Superior temporal gyrus (tissue), 1 donor: ENCODE results near the gene OR4K5.
"Not testable (repeated sequence)": the region's sequence is repeated elsewhere in the genome, so short reads cannot be mapped to it uniquely, and the experiment has no call there.

Experiments used
- DNase-seq: peaks from one replicate; pipeline ENCODE4 v3.0.0-alpha.2; 2016; ENCODE audit errors: extremely low spot score

The OR4K5 gene, protein sequence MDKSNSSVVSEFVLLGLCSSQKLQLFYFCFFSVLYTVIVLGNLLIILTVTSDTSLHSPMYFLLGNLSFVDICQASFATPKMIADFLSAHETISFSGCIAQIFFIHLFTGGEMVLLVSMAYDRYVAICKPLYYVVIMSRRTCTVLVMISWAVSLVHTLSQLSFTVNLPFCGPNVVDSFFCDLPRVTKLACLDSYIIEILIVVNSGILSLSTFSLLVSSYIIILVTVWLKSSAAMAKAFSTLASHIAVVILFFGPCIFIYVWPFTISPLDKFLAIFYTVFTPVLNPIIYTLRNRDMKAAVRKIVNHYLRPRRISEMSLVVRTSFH

DNA sequence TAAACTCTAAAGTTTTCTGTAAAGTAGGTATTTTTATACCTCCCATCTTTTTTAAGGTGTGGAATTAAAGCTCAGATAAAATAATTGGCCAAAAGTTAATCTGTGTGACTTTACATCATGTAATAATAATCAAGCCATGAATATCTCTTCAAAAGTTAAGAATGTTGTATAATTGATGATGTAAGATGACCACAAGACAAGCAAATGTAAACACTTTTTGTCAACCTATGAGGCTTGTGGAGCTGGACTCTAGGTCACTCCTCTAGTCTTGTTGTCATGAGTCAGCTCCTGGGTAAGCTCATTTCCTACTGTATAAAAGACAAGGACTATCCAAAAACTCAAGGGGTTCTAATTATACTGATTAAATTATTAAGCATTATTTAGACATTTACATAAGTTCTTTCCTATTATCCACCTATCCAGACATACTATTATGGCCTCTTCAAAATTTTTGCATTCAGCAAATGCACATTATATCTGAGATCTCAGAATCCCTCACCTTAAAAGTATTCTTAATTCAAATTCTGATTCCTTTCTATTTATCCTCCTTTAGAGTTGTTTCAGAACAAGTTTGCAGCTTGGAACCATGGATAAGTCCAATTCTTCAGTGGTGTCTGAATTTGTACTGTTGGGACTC lies at the start of gene OR4K5:
Gene OR4K5 (plus strand): TSS at position 587 of the 637 bp plus-strand sequence. CDS start 0 bp downstream, at position 587.
- no peak for DNase-seq

DNA sequence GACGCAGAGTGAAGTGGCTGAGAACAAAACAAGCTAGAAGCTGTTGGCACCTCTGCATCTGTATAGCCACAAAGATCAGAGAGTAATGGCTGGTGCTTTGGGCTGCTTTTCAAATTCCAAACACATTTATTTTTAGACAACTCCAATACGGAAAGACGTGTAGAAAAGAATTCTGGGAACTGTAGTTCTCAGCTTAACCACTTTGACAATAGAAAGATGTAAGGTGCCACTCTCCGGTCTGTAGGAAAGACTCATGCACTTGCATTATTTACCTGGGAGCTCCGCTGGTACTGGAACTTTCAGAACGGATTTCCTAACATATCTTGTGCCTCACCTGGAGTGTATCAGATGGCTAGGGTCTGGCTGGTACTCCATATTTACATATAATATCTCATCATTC lies 47.2 kb upstream of the OR4K5 start:
- DNase-seq = no peak

DNA sequence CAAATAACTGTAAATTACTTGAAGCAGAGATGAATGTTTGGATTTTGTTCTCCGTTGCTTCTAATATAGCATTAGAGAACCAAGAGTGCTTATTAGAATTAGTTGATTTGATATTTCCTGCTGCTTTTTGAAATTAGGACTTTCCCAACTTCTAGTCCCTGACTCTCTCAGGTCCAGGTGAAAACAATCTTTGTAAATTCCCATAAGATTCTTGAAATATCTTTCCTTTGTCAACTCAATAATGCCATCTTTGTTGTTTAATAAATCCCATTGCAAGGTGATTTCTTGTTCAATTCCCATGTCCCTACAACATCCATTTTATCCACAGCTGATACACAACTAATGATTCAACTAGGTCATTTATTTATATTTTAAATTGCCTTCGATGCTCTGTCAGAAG lies 45.6 kb upstream of the OR4K5 start, which contains the start of gene OR4K2:
Gene OR4K2 (plus strand): TSS at position 301 of the 400 bp plus-strand sequence. CDS start 1,126 bp downstream, outside the sequence.
- no peak for DNase-seq

DNA sequence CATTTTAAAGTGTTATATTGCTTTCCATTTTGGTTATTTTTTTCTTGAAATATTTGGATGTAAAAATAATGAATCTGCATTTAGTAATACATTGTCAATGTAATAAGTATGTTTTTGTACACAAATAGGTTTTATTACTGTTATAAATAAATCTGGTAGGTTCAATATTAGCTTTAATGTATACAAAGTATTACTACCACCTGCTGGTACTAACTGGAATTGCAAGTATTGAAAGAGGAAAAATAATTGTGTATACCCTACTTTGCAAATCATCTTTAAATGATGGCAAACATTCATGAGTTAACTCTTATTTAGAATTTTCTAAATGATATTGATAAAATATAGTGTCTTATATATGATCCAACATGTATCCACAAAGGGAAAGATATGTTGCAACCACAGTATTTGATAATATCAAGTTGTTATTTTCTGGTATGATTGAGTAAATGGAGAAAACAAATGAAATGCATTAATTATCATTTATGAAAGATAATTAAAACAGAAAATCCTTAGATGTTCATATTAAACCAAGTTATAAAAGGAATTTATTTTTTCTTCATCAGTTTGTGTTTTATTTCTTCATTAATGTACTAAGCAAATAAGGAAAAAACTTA lies 42.3 kb upstream of the OR4K5 start:
- peak; percentile 55 for DNase-seq

DNA sequence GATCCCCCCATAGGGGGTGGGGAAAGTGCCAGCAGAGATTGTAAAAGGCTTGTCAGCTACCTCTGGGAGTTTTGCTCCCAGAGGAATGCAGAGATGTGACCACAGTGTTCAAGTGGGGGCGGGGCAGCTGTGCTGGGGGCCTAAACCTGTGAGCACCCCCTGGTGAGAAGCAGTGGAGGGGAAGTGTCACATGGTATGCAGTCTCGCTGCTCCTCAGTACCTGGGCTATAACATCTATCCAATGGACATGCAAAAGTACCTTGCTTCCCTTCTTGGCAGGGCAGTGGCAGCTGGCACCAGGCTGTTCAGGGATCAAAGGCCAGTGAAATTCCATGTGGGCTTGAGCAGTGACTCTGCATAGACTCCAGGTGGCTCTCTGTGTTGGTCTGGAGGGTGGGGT lies 25.1 kb upstream of the OR4K5 start:
- DNase-seq = no peak

DNA sequence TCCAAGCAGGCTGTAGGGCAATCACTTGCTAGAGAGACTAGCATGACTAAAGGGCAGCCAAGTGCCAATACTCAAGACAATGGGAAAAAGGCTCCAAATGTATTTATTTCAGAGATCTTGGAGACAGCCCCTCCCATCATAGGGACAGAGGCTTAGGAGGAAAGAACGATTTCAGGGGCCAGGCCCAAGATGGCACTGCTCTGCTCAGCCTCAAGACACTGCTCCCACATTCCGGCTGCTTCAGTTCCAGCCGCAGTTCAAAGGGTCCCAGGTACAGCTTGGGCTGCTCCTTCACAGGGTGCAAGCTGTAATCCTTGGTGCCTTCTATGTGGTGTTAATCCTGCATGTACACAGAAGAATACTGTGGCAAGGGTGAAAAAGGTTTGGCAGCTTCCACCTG lies 19.4 kb upstream of the OR4K5 start:
- no peak for DNase-seq

DNA sequence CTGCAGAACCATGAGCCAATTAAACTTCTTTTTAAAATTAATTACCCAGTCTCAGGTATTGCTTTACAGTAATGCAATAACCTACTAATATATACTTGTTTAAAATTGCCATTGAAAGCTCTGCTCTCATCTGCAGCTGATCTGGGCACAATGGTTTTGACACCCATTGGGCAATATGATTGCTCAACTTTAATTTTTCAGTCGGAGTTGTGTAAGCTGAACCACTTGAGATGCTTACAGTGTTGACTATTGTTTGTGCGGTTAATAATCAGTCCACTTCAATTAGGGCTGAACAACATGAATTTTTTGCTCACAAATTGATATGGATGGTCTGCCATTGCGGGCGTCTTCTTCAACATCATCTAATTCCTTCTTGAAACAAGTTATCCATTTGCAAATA lies 18.0 kb upstream of the OR4K5 start:
- no peak for DNase-seq

DNA sequence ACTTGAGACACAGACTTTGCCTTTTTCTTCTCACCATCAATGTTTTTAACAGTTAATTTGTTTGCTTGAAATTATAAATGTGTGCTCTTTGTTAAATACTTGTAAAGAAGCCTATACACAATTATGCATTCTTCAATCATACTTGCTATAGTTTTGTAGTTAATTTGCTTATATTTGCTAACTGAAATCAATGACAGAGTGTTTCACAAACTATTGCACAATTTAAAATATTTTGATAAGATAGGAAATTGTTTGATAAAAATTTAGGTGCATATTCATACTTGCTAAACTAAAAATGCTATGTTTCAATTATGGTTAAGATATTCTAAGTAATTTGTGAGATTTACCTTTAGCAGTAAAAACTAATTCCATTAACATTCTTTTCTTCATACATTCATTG lies 13.7 kb upstream of the OR4K5 start:
- DNase-seq = no peak

DNA sequence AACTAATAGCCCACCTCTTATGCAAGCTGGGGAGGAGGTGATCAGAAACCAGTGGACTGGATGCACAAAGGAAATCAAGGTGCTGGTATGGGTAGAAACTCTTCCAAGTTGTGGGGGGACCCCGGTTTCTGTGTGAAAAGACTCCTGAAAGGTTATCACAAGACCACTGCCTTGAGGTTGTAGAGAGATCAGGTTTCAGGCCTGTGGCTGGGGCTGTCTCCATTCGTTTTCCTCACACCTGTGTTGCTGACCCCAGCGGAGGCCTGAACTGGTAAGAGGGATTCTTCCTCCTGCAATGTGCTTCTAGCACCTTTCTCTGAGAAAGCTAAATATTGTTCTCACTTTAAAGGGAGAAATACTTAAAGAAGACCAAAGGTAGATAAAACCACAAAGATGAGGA lies 9.3 kb upstream of the OR4K5 start:
- no peak for DNase-seq

DNA sequence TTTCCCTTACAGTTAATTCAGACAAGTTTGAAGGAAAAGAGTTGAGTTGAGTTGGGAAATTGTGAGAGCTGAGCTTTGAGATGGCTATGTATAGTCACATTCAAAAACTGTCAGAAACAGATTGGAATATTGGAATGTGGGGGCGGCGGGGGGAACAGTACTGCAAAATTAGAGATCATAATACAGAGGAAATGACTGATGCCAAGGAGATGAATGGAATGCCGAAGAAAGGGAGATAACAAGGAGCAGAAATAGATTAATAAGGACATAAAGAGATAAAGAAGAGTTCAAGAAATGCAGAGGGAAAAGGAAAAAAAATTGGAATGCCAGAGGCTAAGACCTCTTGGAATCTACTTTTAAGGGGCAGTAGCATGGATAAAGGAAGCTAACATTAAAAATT lies 3.2 kb upstream of the OR4K5 start:
- no peak for DNase-seq

DNA sequence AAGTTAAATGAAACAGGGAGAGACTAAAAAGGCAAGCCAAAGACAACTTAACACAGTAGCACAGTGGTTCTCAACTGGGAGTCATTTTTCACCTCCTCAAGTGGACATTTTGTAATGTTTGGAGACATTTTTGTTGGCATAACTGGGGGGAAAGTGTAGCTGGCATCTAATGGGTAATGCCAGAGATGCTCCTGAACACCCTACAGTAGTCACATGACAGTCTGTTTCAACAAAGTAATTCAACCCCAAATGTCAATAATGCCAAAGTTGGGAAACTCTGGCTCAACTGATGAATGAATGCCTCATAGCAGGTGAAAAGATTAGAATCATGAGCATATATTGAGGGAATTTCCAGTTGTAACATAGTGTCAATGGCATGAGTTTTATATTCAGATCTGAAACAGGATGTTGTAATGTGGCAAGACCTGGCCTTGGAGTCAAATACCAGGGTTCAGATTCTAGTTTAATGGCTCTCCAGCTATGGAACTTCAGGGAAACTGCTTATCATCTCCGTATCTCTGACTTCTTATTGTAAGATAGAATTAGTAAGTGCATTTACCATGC lies 2.4 kb upstream of the OR4K5 start:
- DNase-seq = no peak

DNA sequence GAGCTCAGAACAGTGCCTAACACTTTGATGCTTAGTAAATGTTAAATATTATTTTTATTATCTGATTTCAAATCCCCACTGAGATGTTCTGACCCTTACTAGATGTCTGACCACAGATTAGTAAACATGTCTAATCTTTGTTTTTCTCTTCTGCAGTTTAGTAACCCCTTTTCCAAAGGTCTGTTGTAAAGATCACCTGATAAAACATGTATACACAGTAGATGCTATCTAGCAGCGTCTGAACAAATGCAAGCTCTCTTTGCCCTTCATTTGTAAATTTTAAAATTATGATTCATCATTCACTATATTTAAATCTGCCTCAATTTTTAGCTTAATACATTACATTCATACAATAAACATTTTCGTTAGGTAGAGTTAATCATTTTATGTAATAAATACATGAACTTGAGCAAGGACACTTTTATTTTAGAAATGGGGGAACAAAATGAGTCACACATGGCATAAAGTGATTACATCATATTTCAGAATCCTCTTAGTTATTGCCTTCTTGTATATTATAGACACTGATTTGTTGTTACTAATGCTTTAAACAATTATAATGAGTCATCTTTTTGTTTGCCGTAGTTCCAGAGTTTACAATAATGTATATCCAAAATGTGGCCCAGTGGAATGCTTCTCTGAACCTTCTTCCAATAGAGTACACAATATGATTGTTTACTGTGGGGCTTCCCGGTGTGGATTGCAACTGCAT lies 1.7 kb upstream of the OR4K5 start:
- DNase-seq = no peak

DNA sequence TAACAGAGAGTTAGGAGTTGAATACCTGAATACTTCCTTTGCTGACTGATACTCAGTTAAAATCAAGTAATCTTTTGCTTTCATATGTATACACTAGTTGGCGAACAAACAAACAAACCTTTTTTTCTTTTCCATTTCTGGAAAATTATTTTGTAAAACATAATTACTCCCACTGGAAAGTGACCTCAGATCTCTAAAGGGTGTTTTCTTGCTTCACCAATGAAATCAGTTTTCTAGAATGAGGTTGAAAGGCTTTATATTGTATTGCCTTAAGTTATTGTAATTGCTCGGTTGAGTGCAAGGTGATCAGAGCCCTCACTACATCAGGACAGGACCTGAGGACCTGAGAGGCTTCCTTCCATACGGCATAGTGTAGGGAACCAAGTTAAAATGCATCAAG lies 10.2 kb downstream of the OR4K5 start, which contains the start of gene OR4K1:
Gene OR4K1 (plus strand): TSS at position 301 of the 400 bp plus-strand sequence. CDS start 4,750 bp downstream, outside the sequence.
- no peak for DNase-seq

DNA sequence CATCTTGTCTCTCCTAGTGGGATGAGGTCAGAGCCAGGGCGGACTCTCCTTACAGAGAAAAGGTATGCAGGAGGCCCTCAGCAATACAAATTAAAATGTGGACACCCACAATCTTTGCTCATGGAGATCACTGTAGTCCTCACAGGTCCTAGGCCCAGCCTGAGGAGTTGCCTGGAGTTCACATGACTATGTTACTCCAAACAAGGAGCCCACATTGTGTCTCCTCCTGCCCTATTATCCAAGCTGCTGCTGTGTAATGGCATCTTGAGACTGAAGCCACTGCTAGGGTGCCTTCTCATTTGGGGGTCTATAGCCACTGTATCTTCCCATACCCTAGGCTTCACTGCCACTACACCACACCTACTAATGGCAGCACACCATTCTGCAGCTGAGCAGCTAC lies 21.3 kb downstream of the OR4K5 start:
- no peak for DNase-seq

DNA sequence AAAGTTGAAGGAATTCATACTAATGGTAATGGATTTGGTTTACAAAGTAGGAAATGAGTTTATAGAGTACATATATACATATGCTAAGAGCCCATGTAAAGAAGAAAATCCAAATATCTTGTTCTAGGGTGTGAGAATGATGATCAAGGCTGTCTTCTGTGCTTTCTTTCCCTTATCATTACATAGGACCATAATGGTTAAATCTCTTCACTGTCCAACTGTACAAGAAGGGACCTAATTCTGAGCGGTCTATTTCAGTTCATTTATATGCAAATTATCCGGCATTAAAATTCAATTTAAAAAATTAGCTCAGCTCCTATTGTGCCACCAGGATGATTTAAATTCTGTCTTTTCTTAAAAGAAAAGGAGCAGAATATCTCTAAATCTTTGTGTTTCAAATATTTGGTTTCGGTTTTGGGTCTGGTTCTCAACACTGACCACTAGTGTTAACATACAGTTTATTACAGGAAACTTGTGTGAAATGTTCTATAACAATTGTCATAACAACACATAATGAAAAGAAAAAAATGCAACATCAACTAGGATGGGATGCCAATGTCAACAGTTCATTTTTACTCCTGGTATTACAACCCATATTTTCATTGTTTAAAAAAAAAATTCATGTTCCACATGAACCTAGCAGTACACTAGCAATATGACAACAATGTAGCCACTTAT lies 27.1 kb downstream of the OR4K5 start:
- DNase-seq = no peak

DNA sequence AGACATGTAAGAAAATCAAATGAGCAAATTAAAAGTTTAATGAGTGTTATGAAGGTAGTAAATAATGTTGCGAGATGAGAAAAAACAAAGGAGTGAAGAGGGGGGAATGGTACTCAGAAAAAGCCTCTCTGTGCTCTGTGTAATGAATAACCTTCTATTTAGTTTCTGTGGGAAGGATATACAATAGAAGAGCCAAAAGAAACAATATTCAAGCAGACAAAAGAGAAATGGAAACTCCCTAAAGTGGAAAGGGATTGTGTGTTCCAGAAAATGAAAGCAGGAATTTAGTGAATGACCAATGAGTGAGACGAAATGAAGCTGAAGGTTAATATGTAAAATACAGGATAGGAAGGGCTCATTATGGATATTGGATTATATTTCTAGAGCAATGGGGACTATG lies 28.8 kb downstream of the OR4K5 start:
- DNase-seq = no peak

DNA sequence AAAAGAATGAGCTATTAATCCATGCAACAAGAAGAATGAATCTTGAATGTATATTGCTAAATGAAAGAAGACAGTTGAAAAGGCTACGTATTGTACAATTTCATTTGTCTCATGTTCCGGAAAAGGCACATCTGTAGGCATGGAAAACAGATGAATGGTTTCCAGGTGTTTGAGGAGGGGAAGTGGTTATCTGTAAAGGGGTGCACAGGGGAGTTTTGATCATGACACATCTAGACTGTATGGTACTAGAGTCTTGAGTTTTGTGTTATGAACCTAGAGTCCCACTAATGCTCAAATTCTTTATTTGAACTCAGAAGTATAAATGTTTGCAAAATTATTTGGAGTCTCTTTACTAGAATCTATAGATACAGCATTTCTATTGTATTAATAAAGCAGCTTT lies 49.3 kb downstream of the OR4K5 start:
- not testable (repeated sequence) for DNase-seq
